Panc1 (cell line): ENCODE measurements around the gene GBF1. TPM values are rescaled to one million over a fixed set of nuclear protein-coding genes. Genes with fewer than 3 reads are reported as not detected.

ENCODE experiments used
- ATAC-seq: fragments of 200-7000 bp; cut with Tn5 transposase; 2 replicates; pipeline ENCODE4 v1.9.1; 2020; ENCODE audit warnings: mild to moderate bottlenecking, moderate library complexity
- BruUV-seq: library from RNA; stranded (reverse); fragments of 400-500 nt; replicated peaks from 2 replicates; lab custom pipeline; 2021; lab: Mats Ljungman, UMichigan
- CTCF ChIA-PET: fragments of 300-600 bp; sonication (Branson Sonifier 250); formaldehyde crosslinking; loops from one replicate; lab custom pipeline; 2022; ENCODE audit warnings: antibody characterized with exemption; lab: Charles Lee
- POLR2A ChIA-PET: fragments of 300-600 bp; sonication (Branson Sonifier 250); formaldehyde crosslinking; loops from one replicate; lab custom pipeline; 2022; ENCODE audit warnings: antibody characterized with exemption; lab: Charles Lee
- DNase-seq: peaks from one replicate; pipeline ENCODE4 v3.0.0-alpha.2; 2010; ENCODE audit warnings: low read depth, low spot score
- H3K27ac ChIP-seq: 2 replicates; pipeline ENCODE4 v1.5.1; 2011; ENCODE audit warnings: mild to moderate bottlenecking, low read length, inconsistent platforms
- H3K27me3 ChIP-seq: fragments of 200-500 bp; sonication (Bioruptor generic); 2 replicates; pipeline ENCODE4 v1.6.0; 2014; ENCODE audit warnings: low read length, inconsistent platforms; ENCODE audit not compliant: control insufficient read depth, insufficient read depth
- H3K36me3 ChIP-seq: fragments of 200-500 bp; sonication (Bioruptor generic); 2 replicates; pipeline ENCODE4 v1.5.1; 2014; ENCODE audit warnings: inconsistent platforms, mild to moderate bottlenecking, low read length, moderate library complexity; ENCODE audit not compliant: control insufficient read depth, insufficient read depth
- H3K4me1 ChIP-seq: 2 replicates; pipeline ENCODE4 v1.5.1; 2011; ENCODE audit warnings: inconsistent platforms, mild to moderate bottlenecking, low read length, moderate library complexity; ENCODE audit not compliant: control insufficient read depth, insufficient read depth
- H3K4me3 ChIP-seq, 2 experiments: 2 replicates each; pipeline ENCODE4 v1.5.1; 2011 to 2012; ENCODE audit warnings: low read depth in 2 of 2, low read length in 2 of 2, mild to moderate bottlenecking in 2 of 2, inconsistent platforms in 1 of 2, moderate library complexity in 1 of 2
- H3K9me3 ChIP-seq: fragments of 200-500 bp; sonication (Bioruptor generic); 2 replicates; pipeline ENCODE4 v1.5.1; 2014; ENCODE audit warnings: low read depth, mild to moderate bottlenecking, inconsistent platforms, low read length, moderate library complexity; ENCODE audit not compliant: control insufficient read depth, insufficient read depth
- CTCF ChIP-seq: fragments of 450-650 bp; IDR thresholded peaks from 2 replicates; pipeline ENCODE4 v1.5.1; 2017; ENCODE audit warnings: mild to moderate bottlenecking
- POLR2AphosphoS5 ChIP-seq: IDR thresholded peaks from 2 replicates; pipeline ENCODE4 v1.6.1; 2012; ENCODE audit warnings: mild to moderate bottlenecking, low read depth, low read length, moderate library complexity
- REST ChIP-seq, 2 experiments: IDR thresholded peaks; 2 replicates each; pipeline ENCODE4 v1.6.1; 2011 to 2012; ENCODE audit warnings: low read depth in 2 of 2, control low read depth in 1 of 2, low read length in 1 of 2, mild to moderate bottlenecking in 1 of 2, moderate library complexity in 1 of 2; ENCODE audit not compliant: insufficient read depth in 1 of 2
- SIN3A ChIP-seq: IDR thresholded peaks from 2 replicates; pipeline ENCODE4 v1.6.1; 2012; ENCODE audit warnings: low read depth, mild to moderate bottlenecking, low read length, moderate library complexity, borderline replicate concordance; ENCODE audit not compliant: insufficient read depth
- TCF7L2 ChIP-seq: IDR thresholded peaks from 2 replicates; pipeline ENCODE4 v1.6.1; 2011; ENCODE audit warnings: mild to moderate bottlenecking, low read depth, low read length, inconsistent platforms
- in situ Hi-C: cut with HindIII; loops from 2 replicates; pipeline ENCODE4 v1.10.0; 2016; ENCODE audit warnings: low sequenced_read_pairs, low pct_unique_long_range_greater_than_20kb
- intact Hi-C: fragments of 100-400 bp; cut with micrococcal nuclease; formaldehyde crosslinking; loops from one replicate; pipeline ENCODE4 v1.10.0; 2022; ENCODE audit not compliant: unreplicated experiment
- total RNA-seq: library from RNA; stranded (reverse); gene quantifications from one replicate; pipeline ENCODE4 v1.2.1, GENCODE V29; 2021; ENCODE audit not compliant: unreplicated experiment

Gene GBF1
- total RNA-seq, 1 experiment from 2014 or later: 65.0 TPM

- ATAC-seq: no peak
- ChIA-PET POLR2A (no interaction called here), CTCF (no interaction called here)
- Histone ChIP-seq H3K4me1 (no peaks in the 10 kb centered on the region), H3K36me3 (no peaks in the 10 kb centered on the region; the same call in 1 of the 2 replicates), H3K4me3 (no peak overlapping the region), H3K27ac (no peak overlapping the region), H3K9me3 (no peaks in the 10 kb centered on the region), H3K27me3 (0 out of 2 replicates have a peak, but pooled peaks cover 2% of the 10 kb centered on the region)
- in situ Hi-C loops: no loop called here
- no peak for DNase-seq
- intact Hi-C loops: loop anchor here (5.0 kb wide), 1 partner anchor 158 kb away; no protein-coding TSS in a partner anchor
- BruUV-seq: no TSS peak
- TF ChIP-seq TCF7L2 (no peak), REST (IDR thresholded peaks at IDR 0.05; ENCODE audit: insufficient read depth in 1 of 2, low read depth in 2 of 2, low read length in 1 of 2) (no peak), CTCF (no peak), POLR2AphosphoS5 (no peak), SIN3A (no peak)
Observed at GRCh38 chr10:102233997-102234396, 11.3 kb upstream of the GBF1 start.

GRCh38 chr10:102234888-102235597 is 10.3 kb upstream of the GBF1 start:
- CTCF ChIA-PET: interaction anchor here (0.6 to 1.7 kb wide), 3 partner anchors 83 to 164 kb away, joined by 3 to 5 read pairs (median 3); no protein-coding TSS in a partner anchor
- intact Hi-C loops: loop anchor here (5.0 kb wide), 1 partner anchor 157 kb away; no protein-coding TSS in a partner anchor
- no TSS peak for BruUV-seq

More at GRCh38 chr10:102234888-102235597, 10.3 kb upstream of the GBF1 start:
- Histone ChIP-seq H3K27me3 (no peaks in the 10 kb centered on the region), H3K9me3 (no peaks in the 10 kb centered on the region), H3K4me3 (no peak overlapping the region), H3K36me3 (no peaks in the 10 kb centered on the region; the same call in 1 of the 2 replicates), H3K27ac (no peak overlapping the region), H3K4me1 (no peaks in the 10 kb centered on the region)
- DNase-seq (no peak), ATAC-seq (no peak)
- TF ChIP-seq CTCF (no peak), POLR2AphosphoS5 (no peak), REST (IDR thresholded peaks at IDR 0.05; ENCODE audit: insufficient read depth in 1 of 2, low read depth in 2 of 2, low read length in 1 of 2) (no peak)
- in situ Hi-C loops: no loop called here
- POLR2A ChIA-PET: no interaction called here
